GM12891 (cell line): ENCODE data around the gene CCR5.

ENCODE experiments used
- POLR2A ChIP-seq: IDR thresholded peaks from 2 replicates; pipeline ENCODE4 v1.6.1; 2011; ENCODE audit warnings: low read depth, low read length, control low read depth
- POLR2AphosphoS5 ChIP-seq: IDR thresholded peaks from 2 replicates; pipeline ENCODE4 v1.6.1; 2011; ENCODE audit warnings: low read depth, low read length, control low read depth
- TAF1 ChIP-seq: IDR thresholded peaks from 2 replicates; pipeline ENCODE4 v1.6.1; 2011; ENCODE audit warnings: low read depth, low read length, control low read depth

- TF ChIP-seq POLR2AphosphoS5 (no peak), POLR2A (no peak), TAF1 (no peak)
These were observed 39.9 kb downstream of the CCR5 start for GRCh38 chr3:46410669-46411068.
